ENCODE results near the gene MBD3L5. TPM values are rescaled to one million over a fixed set of nuclear protein-coding genes. Genes with fewer than 3 reads are reported as not detected.
"Not testable (repeated sequence)": the region's sequence is repeated elsewhere in the genome, so short reads cannot be mapped to it uniquely, and the experiment has no call there.

The MBD3L5 gene
- total RNA-seq, 3 donors from 2014 or later (not counting 1 experiment from before 2014, with no cell fraction given), result not detected

- H3K36me3 Mint-ChIP-seq; H3K27ac Mint-ChIP-seq; H3K36me3 ChIP-seq (ENCODE audit: control insufficient read depth, insufficient read depth, low read length); H3K27me3 Mint-ChIP-seq (ENCODE audit: low read depth in 2 of 2); H3K27me3 ChIP-seq (ENCODE audit: control insufficient read depth, insufficient read depth, low read length); H3K9me3 ChIP-seq (ENCODE audit: control insufficient read depth, insufficient read depth, low read length); H3K9me3 Mint-ChIP-seq; H3K27ac ChIP-seq (ENCODE audit: low read length); intact Hi-C loops (cut with micrococcal nuclease); H3K4me3 Mint-ChIP-seq; H3K4me1 ChIP-seq (ENCODE audit: control insufficient read depth, insufficient read depth, low read length); DNase-seq; H3K4me3 ChIP-seq (ENCODE audit: low read length); ATAC-seq; H3K4me1 Mint-ChIP-seq: not testable (repeated sequence)
- WGBS (ENCODE audit: insufficient coverage), result 100% methylated on average over 1 of the region's 5 CpGs
Measured at GRCh38 chr19:7051421-7051820, 21.0 kb downstream of the MBD3L5 start.

- ATAC-seq; H3K9me3 Mint-ChIP-seq; intact Hi-C loops (cut with micrococcal nuclease); H3K27ac ChIP-seq (ENCODE audit: low read length); H3K27me3 Mint-ChIP-seq (ENCODE audit: low read depth in 2 of 2); H3K4me3 Mint-ChIP-seq; H3K36me3 ChIP-seq (ENCODE audit: control insufficient read depth, insufficient read depth, low read length); H3K27ac Mint-ChIP-seq; H3K9me3 ChIP-seq (ENCODE audit: control insufficient read depth, insufficient read depth, low read length); H3K36me3 Mint-ChIP-seq; H3K27me3 ChIP-seq (ENCODE audit: control insufficient read depth, insufficient read depth, low read length); DNase-seq; H3K4me1 ChIP-seq (ENCODE audit: control insufficient read depth, insufficient read depth, low read length); H3K4me3 ChIP-seq (ENCODE audit: low read length); H3K4me1 Mint-ChIP-seq: not testable (repeated sequence)
- 100% methylated on average over 3 of the region's 7 CpGs for WGBS (ENCODE audit: insufficient coverage)
Measured at GRCh38 chr19:7052896-7053295, 22.5 kb downstream of the MBD3L5 start.

- intact Hi-C loops (cut with micrococcal nuclease); H3K27me3 ChIP-seq (ENCODE audit: control insufficient read depth, insufficient read depth, low read length); H3K27ac Mint-ChIP-seq; H3K4me3 Mint-ChIP-seq; H3K9me3 ChIP-seq (ENCODE audit: control insufficient read depth, insufficient read depth, low read length); H3K4me3 ChIP-seq (ENCODE audit: low read length); H3K36me3 Mint-ChIP-seq; H3K36me3 ChIP-seq (ENCODE audit: control insufficient read depth, insufficient read depth, low read length); DNase-seq; H3K27me3 Mint-ChIP-seq (ENCODE audit: low read depth in 2 of 2); ATAC-seq; H3K27ac ChIP-seq (ENCODE audit: low read length); H3K9me3 Mint-ChIP-seq; H3K4me1 ChIP-seq (ENCODE audit: control insufficient read depth, insufficient read depth, low read length); H3K4me1 Mint-ChIP-seq: not testable (repeated sequence)
- 96% methylated on average over 5 of the region's 14 CpGs for WGBS (ENCODE audit: insufficient coverage)
Measured at GRCh38 chr19:7054635-7055368, 24.4 kb downstream of the MBD3L5 start.

- 93% methylated on average over 4 of the region's 14 CpGs for WGBS (ENCODE audit: insufficient coverage)
- H3K27ac Mint-ChIP-seq; H3K4me3 Mint-ChIP-seq; H3K4me1 Mint-ChIP-seq; H3K27me3 ChIP-seq (ENCODE audit: control insufficient read depth, insufficient read depth, low read length); H3K4me3 ChIP-seq (ENCODE audit: low read length); H3K27me3 Mint-ChIP-seq (ENCODE audit: low read depth in 2 of 2); H3K36me3 Mint-ChIP-seq; DNase-seq; H3K9me3 Mint-ChIP-seq; H3K9me3 ChIP-seq (ENCODE audit: control insufficient read depth, insufficient read depth, low read length); ATAC-seq; intact Hi-C loops (cut with micrococcal nuclease); H3K36me3 ChIP-seq (ENCODE audit: control insufficient read depth, insufficient read depth, low read length); H3K27ac ChIP-seq (ENCODE audit: low read length); H3K4me1 ChIP-seq (ENCODE audit: control insufficient read depth, insufficient read depth, low read length): not testable (repeated sequence)
Measured at GRCh38 chr19:7055679-7056078, 25.3 kb downstream of the MBD3L5 start.

- 94% methylated on average over 7 of the region's 16 CpGs for WGBS (ENCODE audit: insufficient coverage)
- not testable (repeated sequence) for H3K4me1 Mint-ChIP-seq
Measured at GRCh38 chr19:7056371-7056770, 26.0 kb downstream of the MBD3L5 start.

GRCh38 chr19:7058576-7058975, 28.2 kb downstream of the MBD3L5 start, which contains the start of gene MBD3L3:
MBD3L3 (minus strand) TSS chr19:7058676; CDS start chr19:7058605, 71 bp downstream.
- H3K27me3 ChIP-seq (ENCODE audit: control insufficient read depth, insufficient read depth, low read length); H3K9me3 Mint-ChIP-seq; intact Hi-C loops (cut with micrococcal nuclease); H3K36me3 ChIP-seq (ENCODE audit: control insufficient read depth, insufficient read depth, low read length); DNase-seq; H3K4me3 ChIP-seq (ENCODE audit: low read length); ATAC-seq; H3K4me1 ChIP-seq (ENCODE audit: control insufficient read depth, insufficient read depth, low read length); H3K27ac Mint-ChIP-seq; H3K4me1 Mint-ChIP-seq; H3K9me3 ChIP-seq (ENCODE audit: control insufficient read depth, insufficient read depth, low read length); H3K36me3 Mint-ChIP-seq; H3K27me3 Mint-ChIP-seq (ENCODE audit: low read depth in 2 of 2); H3K4me3 Mint-ChIP-seq; H3K27ac ChIP-seq (ENCODE audit: low read length): not testable (repeated sequence)
- WGBS (ENCODE audit: insufficient coverage), result no CpG with 5 or more reads among the region's 8 CpGs

More at GRCh38 chr19:7056371-7056770, 26.0 kb downstream of the MBD3L5 start:
- H3K4me3 ChIP-seq (ENCODE audit: low read length); H3K27me3 Mint-ChIP-seq (ENCODE audit: low read depth in 2 of 2); H3K36me3 ChIP-seq (ENCODE audit: control insufficient read depth, insufficient read depth, low read length); intact Hi-C loops (cut with micrococcal nuclease); H3K27me3 ChIP-seq (ENCODE audit: control insufficient read depth, insufficient read depth, low read length); H3K4me3 Mint-ChIP-seq; H3K9me3 ChIP-seq (ENCODE audit: control insufficient read depth, insufficient read depth, low read length); H3K27ac Mint-ChIP-seq; ATAC-seq; H3K9me3 Mint-ChIP-seq; H3K36me3 Mint-ChIP-seq; DNase-seq; H3K27ac ChIP-seq (ENCODE audit: low read length); H3K4me1 ChIP-seq (ENCODE audit: control insufficient read depth, insufficient read depth, low read length): not testable (repeated sequence)

GRCh38 chr19:7059977-7060376, 29.6 kb downstream of the MBD3L5 start:
- DNase-seq; H3K4me1 Mint-ChIP-seq; H3K4me3 ChIP-seq (ENCODE audit: low read length); H3K27ac Mint-ChIP-seq; H3K36me3 ChIP-seq (ENCODE audit: control insufficient read depth, insufficient read depth, low read length); H3K27me3 Mint-ChIP-seq (ENCODE audit: low read depth in 2 of 2); H3K9me3 Mint-ChIP-seq; H3K4me1 ChIP-seq (ENCODE audit: control insufficient read depth, insufficient read depth, low read length); H3K27ac ChIP-seq (ENCODE audit: low read length); H3K27me3 ChIP-seq (ENCODE audit: control insufficient read depth, insufficient read depth, low read length); intact Hi-C loops (cut with micrococcal nuclease); H3K9me3 ChIP-seq (ENCODE audit: control insufficient read depth, insufficient read depth, low read length); H3K4me3 Mint-ChIP-seq; H3K36me3 Mint-ChIP-seq: not testable (repeated sequence)
- peak in 1 of 3 donors; percentile 45 for ATAC-seq
- no CpG with 5 or more reads among the region's 2 CpGs for WGBS (ENCODE audit: insufficient coverage)
